Activated naive CD4-positive, alpha-beta T cell treated with anti-CD3 and anti-CD28 coated beads, Interleukin-2, amount 50 U/mL, for 72 hours (primary cell): Measurements from ENCODE around the gene NFKB1. TPM values are rescaled to one million over a fixed set of nuclear protein-coding genes. Genes with fewer than 3 reads are reported as not detected.
A peak's percentile ranks its signal among the peaks of the same experiment; 100 is the strongest.

Experiments
- ATAC-seq, 2 donors: fragments of 150-1000 bp; cut with Tn5 transposase; 2 replicates each; pipeline ENCODE4 v1.10.0; 2021; ENCODE audit warnings: mild to moderate bottlenecking in 2 of 2, moderate library complexity in 2 of 2
- DNase-seq, 2 donors: peaks; one replicate each; pipeline ENCODE4 v3.0.0; 2021 to 2022; ENCODE audit warnings: low spot score in 2 of 2
- H3K27ac Mint-ChIP-seq, 2 donors: one replicate each; pipeline ENCODE4 v1.8.0; 2022; ENCODE audit warnings: mild to moderate bottlenecking in 2 of 2, mixed read lengths in 2 of 2
- H3K36me3 Mint-ChIP-seq, 2 donors: one replicate each; pipeline ENCODE4 v1.8.0; 2022; ENCODE audit warnings: mixed read lengths in 2 of 2
- H3K9me3 Mint-ChIP-seq, 2 donors: one replicate each; pipeline ENCODE4 v1.8.0; 2022; ENCODE audit warnings: mixed read lengths in 2 of 2
- total RNA-seq, 2 donors: library from RNA; stranded (reverse); gene quantifications; one replicate each; pipeline ENCODE4 v1.2.3, GENCODE V29; 2022

The NFKB1 gene
- total RNA-seq, 2 donors from 2014 or later, result 105 to 149 TPM

DNA sequence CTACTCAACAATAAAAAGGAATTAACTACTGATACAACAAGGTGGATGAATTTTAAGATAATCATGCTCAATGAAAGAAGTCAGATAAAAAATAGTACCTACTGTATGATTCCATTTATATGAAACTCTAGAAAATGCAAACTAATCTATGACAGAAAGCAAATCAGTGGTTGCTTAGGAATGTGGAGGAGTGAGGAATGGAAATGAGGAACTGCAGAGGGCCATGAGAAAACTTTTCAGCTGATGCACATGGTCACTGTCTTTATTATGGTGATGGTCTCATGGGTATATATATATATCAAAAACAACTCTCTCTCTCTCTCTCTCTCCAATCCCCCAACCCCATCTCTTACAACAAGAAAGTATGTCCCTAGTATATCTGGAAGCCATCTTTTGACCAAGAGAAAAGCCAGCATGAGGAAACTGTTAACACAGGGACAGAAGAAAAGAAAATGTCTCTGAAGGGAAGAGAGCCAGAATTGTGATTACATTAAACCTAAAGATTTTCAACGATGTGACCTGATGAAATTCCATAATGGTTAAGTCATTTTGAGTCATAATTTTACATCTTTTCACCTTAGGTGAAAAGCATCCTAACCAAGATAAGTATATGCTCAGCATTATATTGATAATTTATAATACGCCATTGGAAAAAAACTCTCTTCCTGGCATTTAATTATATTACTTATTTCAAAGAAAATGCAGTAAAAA lies 8.5 kb upstream of the NFKB1 start:
- DNase-seq (no peak), ATAC-seq (no peak)
- Mint-ChIP-seq H3K27ac (no peak overlapping the region), H3K9me3 (peaks cover 0 to 15% of the 10 kb centered on the region in 2 donors), H3K36me3 (no peaks in the 10 kb centered on the region)

DNA sequence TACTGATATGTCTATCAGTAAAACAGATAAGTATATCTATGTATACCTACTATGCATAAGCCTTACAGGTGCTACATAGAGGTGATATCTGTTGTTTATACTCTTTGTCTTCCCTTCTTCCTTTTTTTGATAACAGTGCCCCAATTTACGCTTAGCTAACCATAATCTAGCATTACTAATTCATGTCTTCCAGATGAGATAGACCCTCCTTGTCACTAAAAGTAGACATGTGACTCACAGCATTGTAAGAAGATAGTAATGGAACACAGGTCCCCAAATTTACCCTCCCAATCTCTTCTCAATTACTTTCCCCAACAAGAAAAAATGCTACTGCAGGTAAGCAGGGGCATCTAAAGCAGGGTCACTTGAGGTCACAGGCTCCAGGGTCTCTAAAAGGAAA lies 7.9 kb upstream of the NFKB1 start:
- peak overlapping the region in 1 of 2 donors; percentile 8 for H3K27ac Mint-ChIP-seq
- peaks cover 0 to 9% of the 10 kb centered on the region in 2 donors for H3K9me3 Mint-ChIP-seq
- no peak for DNase-seq
- H3K36me3 Mint-ChIP-seq, result peaks cover 0 to 5% of the 10 kb centered on the region in 2 donors
- ATAC-seq, result peak in 1 of 2 donors; percentile 33

- H3K27ac Mint-ChIP-seq, result peak overlapping the region in 1 of 2 donors; percentile 8
- peak in 1 of 2 donors; percentile 24 for ATAC-seq
- H3K36me3 Mint-ChIP-seq, result peaks cover 0 to 10% of the 10 kb centered on the region in 2 donors
- DNase-seq, result no peak
- peaks cover 0 to 7% of the 10 kb centered on the region in 2 donors for H3K9me3 Mint-ChIP-seq
Observed at GRCh38 chr4:102493794-102494193, 7.4 kb upstream of the NFKB1 start.

- Mint-ChIP-seq H3K9me3 (peaks cover 0 to under 1% of the 10 kb centered on the region in 2 donors), H3K27ac (no peak overlapping the region), H3K36me3 (peaks cover 0 to 15% of the 10 kb centered on the region in 2 donors)
- DNase-seq (no peak), ATAC-seq (peak; percentile 41 to 61)
Observed at GRCh38 chr4:102494603-102495002, 6.6 kb upstream of the NFKB1 start.

- DNase-seq, result no peak
- ATAC-seq, result no peak
- no peaks in the 10 kb centered on the region for H3K9me3 Mint-ChIP-seq
- H3K36me3 Mint-ChIP-seq, result peaks cover 11 to 26% of the 10 kb centered on the region in 2 donors
- no peak overlapping the region for H3K27ac Mint-ChIP-seq
Observed at GRCh38 chr4:102497986-102498385, 3.2 kb upstream of the NFKB1 start.

GRCh38 chr4:102500352-102500695 lies 835 bp upstream of the NFKB1 start:
- DNase-seq, result no peak
- ATAC-seq, result peak; percentile 12 to 33
- H3K27ac Mint-ChIP-seq, result peak overlapping the region; percentile 56 to 98
- no peaks in the 10 kb centered on the region for H3K9me3 Mint-ChIP-seq
- peaks cover 27 to 43% of the 10 kb centered on the region in 2 donors for H3K36me3 Mint-ChIP-seq

DNA sequence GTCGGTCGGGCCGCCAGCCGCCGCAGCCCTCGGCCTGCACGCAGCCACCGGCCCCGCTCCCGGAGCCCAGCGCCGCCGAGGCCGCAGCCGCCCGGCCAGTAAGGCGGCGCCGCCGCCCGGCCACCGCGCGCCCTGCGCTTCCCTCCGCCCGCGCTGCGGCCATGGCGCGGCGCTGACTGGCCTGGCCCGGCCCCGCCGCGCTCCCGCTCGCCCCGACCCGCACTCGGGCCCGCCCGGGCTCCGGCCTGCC lies 213 bp downstream of the NFKB1 start:
- Mint-ChIP-seq H3K9me3 (no peaks in the 10 kb centered on the region), H3K36me3 (peaks cover 27 to 43% of the 10 kb centered on the region in 2 donors), H3K27ac (peak overlapping the region in 1 of 2 donors; percentile 98)
- DNase-seq, result no peak
- ATAC-seq, result peak in 1 of 2 donors; percentile 45

- ATAC-seq, result no peak
- no peak for DNase-seq
- Mint-ChIP-seq H3K27ac (peak overlapping the region; percentile 85 to 98), H3K36me3 (peaks cover 27 to 43% of the 10 kb centered on the region in 2 donors), H3K9me3 (no peaks in the 10 kb centered on the region)
Observed at GRCh38 chr4:102502543-102502818, 1.3 kb downstream of the NFKB1 start.

GRCh38 chr4:102503301-102503746 lies 2.2 kb downstream of the NFKB1 start:
- no peak for DNase-seq
- ATAC-seq, result no peak
- H3K36me3 Mint-ChIP-seq, result peaks cover 27 to 38% of the 10 kb centered on the region in 2 donors
- peak overlapping the region; percentile 88 to 98 for H3K27ac Mint-ChIP-seq
- no peaks in the 10 kb centered on the region for H3K9me3 Mint-ChIP-seq

DNA sequence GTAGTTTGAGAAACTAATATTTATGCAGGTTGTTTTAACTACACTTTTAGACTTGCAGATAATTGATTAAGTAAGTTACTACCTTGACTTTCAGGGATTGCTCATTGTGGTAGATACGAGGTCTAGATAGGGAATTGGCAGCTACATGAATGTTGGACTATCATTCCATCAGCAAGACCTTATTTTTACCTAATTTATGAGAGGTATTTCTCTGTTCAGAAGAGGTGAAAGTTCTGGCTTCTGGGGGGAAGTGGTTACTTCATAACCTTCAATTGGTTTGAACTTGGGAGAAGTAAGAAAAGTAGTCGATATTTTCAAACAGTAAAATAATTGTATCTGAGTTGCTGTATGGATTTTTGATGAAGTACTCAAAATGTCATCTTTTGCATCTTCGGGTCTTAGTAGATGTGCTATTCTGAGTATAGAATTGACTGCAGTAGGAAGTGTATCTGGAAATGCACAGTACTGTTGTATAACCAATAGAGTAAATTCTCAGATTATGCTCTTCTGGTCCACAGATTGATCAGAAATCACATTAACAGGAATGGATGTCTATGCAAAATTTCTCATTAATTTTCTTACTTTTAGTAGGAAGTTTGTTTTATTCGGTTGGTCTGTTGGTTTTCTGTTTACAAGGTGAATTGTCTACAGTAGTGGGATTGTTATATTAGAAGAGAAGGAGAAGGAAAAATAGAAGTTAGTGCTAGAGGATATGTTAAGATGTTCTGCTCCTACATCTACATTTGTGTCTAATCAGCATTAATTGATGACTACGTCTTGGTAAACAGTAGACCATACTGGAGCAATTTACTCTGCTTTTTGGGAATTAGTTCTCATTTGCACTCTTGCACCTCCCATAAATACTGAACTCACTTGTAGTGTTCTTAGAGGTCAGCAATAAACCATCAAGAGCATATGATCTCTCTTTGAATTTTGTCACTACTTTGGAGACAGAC lies 3.0 kb downstream of the NFKB1 start:
- no peak for DNase-seq
- H3K27ac Mint-ChIP-seq, result peak overlapping the region; percentile 88 to 98
- H3K9me3 Mint-ChIP-seq, result no peaks in the 10 kb centered on the region
- ATAC-seq, result no peak
- H3K36me3 Mint-ChIP-seq, result peaks cover 27 to 30% of the 10 kb centered on the region in 2 donors

- H3K27ac Mint-ChIP-seq, result no peak overlapping the region
- no peak for DNase-seq
- peaks cover 27 to 34% of the 10 kb centered on the region in 2 donors for H3K36me3 Mint-ChIP-seq
- ATAC-seq, result no peak
- no peaks in the 10 kb centered on the region for H3K9me3 Mint-ChIP-seq
Observed at GRCh38 chr4:102504941-102505340, 3.8 kb downstream of the NFKB1 start.

GRCh38 chr4:102505708-102506107 lies 4.5 kb downstream of the NFKB1 start:
- Mint-ChIP-seq H3K36me3 (peaks cover 27 to 41% of the 10 kb centered on the region in 2 donors), H3K27ac (no peak overlapping the region), H3K9me3 (no peaks in the 10 kb centered on the region)
- ATAC-seq (no peak), DNase-seq (no peak)

- Mint-ChIP-seq H3K36me3 (peaks cover 27 to 46% of the 10 kb centered on the region in 2 donors), H3K9me3 (no peaks in the 10 kb centered on the region), H3K27ac (no peak overlapping the region)
- DNase-seq (no peak), ATAC-seq (no peak)
Observed at GRCh38 chr4:102506523-102506922, 5.4 kb downstream of the NFKB1 start.

DNA sequence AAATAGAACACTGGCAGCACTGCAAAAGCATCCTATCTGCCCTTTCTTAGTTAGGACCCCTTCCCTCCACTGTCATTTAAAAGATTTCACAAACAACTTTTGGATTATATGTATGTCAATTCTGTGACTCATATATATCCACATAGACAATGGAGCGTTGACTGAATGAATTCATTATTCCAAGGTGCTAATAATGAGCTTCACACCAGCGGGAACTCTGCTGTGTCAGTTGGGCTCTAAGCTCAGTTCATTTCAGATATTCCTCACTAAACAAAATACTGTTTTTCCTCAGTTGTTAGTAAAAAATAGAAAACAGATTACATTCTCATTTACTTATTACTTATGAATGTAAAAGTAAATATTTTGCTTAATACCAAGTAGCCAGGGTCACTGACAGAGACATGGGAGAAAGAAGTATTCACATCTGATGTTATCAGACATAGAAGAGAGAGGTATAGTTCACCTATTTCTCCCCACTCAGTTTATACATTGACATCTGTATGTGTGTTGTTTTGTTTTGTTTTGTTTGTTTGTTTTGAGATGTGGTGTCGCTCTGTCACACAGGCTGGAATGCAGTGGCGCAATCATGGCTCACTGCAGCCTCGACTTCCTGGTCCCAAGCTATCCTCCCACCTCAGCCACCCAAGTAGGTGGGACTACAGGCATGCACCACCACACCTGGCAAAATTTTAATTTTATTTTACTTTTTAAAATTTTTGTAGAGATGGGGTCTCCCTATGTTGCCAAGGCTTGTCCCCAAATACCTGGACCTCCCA lies 10.9 kb downstream of the NFKB1 start:
- no peak overlapping the region for H3K27ac Mint-ChIP-seq
- peaks cover 0 to 4% of the 10 kb centered on the region in 2 donors for H3K9me3 Mint-ChIP-seq
- ATAC-seq (no peak), DNase-seq (no peak)
- peaks cover 22 to 48% of the 10 kb centered on the region in 2 donors for H3K36me3 Mint-ChIP-seq

GRCh38 chr4:102514298-102514964 lies 13.3 kb downstream of the NFKB1 start:
- peaks cover 0 to 4% of the 10 kb centered on the region in 2 donors for H3K9me3 Mint-ChIP-seq
- DNase-seq (no peak), ATAC-seq (no peak)
- no peak overlapping the region for H3K27ac Mint-ChIP-seq
- peaks cover 22 to 47% of the 10 kb centered on the region in 2 donors for H3K36me3 Mint-ChIP-seq

- Mint-ChIP-seq H3K27ac (peak overlapping the region in 1 of 2 donors; percentile 63), H3K36me3 (peaks cover 22 to 30% of the 10 kb centered on the region in 2 donors), H3K9me3 (peaks cover 0 to 4% of the 10 kb centered on the region in 2 donors)
- DNase-seq (no peak), ATAC-seq (no peak)
Observed at GRCh38 chr4:102517753-102518152, 16.6 kb downstream of the NFKB1 start.
